AG04450 (cell line): ENCODE results near the gene TASP1. TPM values are rescaled to one million over a fixed set of nuclear protein-coding genes. Genes with fewer than 3 reads are reported as not detected.

ENCODE experiments used
- CTCF ChIA-PET: fragments of 300-600, 350-600 bp; formaldehyde crosslinking; extraction: SDS; loops from one replicate; lab custom pipeline; 2022; ENCODE audit warnings: antibody characterized with exemption, inconsistent platforms; lab: Charles Lee
- POLR2A ChIA-PET: fragments of 350-600 bp; formaldehyde crosslinking; extraction: SDS; loops from one replicate; lab custom pipeline; 2021; ENCODE audit warnings: antibody characterized with exemption, inconsistent platforms; lab: Yijun Ruan, JAX
- DNase-seq: peaks from one replicate; pipeline ENCODE4 v3.0.0-alpha.2; 2011; ENCODE audit warnings: low read depth, low spot score
- H3K27ac ChIP-seq: one replicate; pipeline ENCODE4 v1.5.1; 2012; ENCODE audit warnings: low read depth, low read length, control low read depth
- H3K27me3 ChIP-seq: one replicate; pipeline ENCODE4 v1.6.0; 2012; ENCODE audit warnings: low read length; ENCODE audit not compliant: control insufficient read depth, insufficient read depth
- H3K4me3 ChIP-seq: 2 replicates; pipeline ENCODE4 v1.5.1; 2011; ENCODE audit warnings: mild to moderate bottlenecking, low read depth, low read length, control low read depth
- H3K9me3 ChIP-seq: 2 replicates; pipeline ENCODE4 v1.5.1; 2012; ENCODE audit warnings: low read length; ENCODE audit not compliant: control insufficient read depth, insufficient read depth
- polyA plus RNA-seq: library from polyadenylated mRNA; depleted of rRNA; stranded (reverse); fragments of >200 nt; gene quantifications from 2 replicates; pipeline ENCODE4 v1.2.3, GENCODE V29; 2011; rRNA removed
- TF ChIP-seq, protein P1 (sequence below): IDR thresholded peaks from 2 replicates; pipeline ENCODE4 v1.5.1; 2011; ENCODE audit warnings: low read depth, low read length, control low read depth, inconsistent platforms

Gene TASP1
- polyA plus RNA-seq, 1 experiment = 6.0 TPM

- no peak for DNase-seq
- ChIA-PET CTCF (interaction anchor here (1.1 kb wide), 1 partner anchor 15 kb away, joined by 4 read pairs; no protein-coding TSS in a partner anchor), POLR2A (no interaction called here)
- TF ChIP-seq, protein P1, sequence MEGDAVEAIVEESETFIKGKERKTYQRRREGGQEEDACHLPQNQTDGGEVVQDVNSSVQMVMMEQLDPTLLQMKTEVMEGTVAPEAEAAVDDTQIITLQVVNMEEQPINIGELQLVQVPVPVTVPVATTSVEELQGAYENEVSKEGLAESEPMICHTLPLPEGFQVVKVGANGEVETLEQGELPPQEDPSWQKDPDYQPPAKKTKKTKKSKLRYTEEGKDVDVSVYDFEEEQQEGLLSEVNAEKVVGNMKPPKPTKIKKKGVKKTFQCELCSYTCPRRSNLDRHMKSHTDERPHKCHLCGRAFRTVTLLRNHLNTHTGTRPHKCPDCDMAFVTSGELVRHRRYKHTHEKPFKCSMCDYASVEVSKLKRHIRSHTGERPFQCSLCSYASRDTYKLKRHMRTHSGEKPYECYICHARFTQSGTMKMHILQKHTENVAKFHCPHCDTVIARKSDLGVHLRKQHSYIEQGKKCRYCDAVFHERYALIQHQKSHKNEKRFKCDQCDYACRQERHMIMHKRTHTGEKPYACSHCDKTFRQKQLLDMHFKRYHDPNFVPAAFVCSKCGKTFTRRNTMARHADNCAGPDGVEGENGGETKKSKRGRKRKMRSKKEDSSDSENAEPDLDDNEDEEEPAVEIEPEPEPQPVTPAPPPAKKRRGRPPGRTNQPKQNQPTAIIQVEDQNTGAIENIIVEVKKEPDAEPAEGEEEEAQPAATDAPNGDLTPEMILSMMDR = no peak
- H3K4me3 ChIP-seq = no peak overlapping the region
- no peak overlapping the region for H3K27ac ChIP-seq
- H3K9me3 ChIP-seq = no peaks in the 10 kb centered on the region
- peaks cover 3% of the 10 kb centered on the region for H3K27me3 ChIP-seq
These were observed 298.6 kb downstream of the TASP1 start for GRCh38 chr20:13340088-13340487.

Other genes with a start within 250 kb of the TASP1 start
- gene ESF1, start 146.0 kb upstream of the TASP1 start, polyA plus RNA-seq = 3.8 and 6.2 TPM in 2 replicates
- gene NDUFAF5, start 146.1 kb upstream of the TASP1 start, polyA plus RNA-seq = 18.4 and 24.1 TPM in 2 replicates